ENCODE data around the gene ZNF548. TPM values are rescaled to one million over a fixed set of nuclear protein-coding genes. Genes with fewer than 3 reads are reported as not detected.
A peak's percentile ranks its signal among the peaks of the same experiment; 100 is the strongest.

The ZNF548 gene
- total and polyA plus RNA-seq, 7 donors = 3.2 to 12.1 (median 5.8) TPM

DNA sequence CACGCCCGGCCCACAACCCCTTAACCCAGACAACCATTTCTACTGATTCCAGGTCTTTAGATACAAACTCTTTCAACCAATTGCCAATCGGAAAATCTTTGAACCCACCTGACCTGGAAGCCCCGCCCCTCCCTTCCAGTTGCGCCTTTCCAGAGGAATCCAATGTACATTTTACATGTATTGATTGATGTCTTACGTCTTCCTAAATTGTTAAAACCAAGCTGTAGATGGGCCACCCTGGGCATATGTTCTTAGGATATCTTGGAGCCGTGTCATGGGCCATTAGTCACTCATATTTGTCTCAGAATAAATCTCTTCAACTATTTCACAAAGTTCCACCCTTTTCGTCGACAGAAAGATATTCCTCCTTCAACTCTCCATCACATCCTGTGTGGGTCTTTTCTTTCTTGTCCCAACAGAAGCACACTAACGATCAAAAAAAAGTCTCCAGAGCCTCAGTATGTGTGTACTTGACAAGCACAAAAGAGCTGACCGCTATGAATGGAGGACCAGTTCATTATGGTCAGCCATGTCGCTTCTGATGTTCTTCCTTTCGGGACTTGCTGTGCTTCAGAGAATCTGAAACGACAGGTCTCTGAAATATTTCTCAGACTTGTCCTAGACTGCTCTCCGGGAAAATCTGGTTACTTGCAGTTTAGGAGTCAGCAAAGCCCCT lies 44.9 kb downstream of the ZNF548 start:
- peaks cover 7% of the 10 kb centered on the region for H3K4me1 ChIP-seq
- H3K9me3 ChIP-seq = no peaks in the 10 kb centered on the region
- 28 to 37% (median 28%) methylated on average over 15 of the region's 15 CpGs for WGBS, 3 donors
- H3K36me3 ChIP-seq (ENCODE audit: insufficient read depth in 1 of 2, low read depth in 1 of 2) = peaks cover 2 to 16% of the 10 kb centered on the region in 2 donors
- no peak for DNase-seq
- H3K27me3 ChIP-seq (ENCODE audit: insufficient read depth in 3 of 3, low read length in 2 of 3) = no peaks in the 10 kb centered on the region
- intact Hi-C loops (cut with DNase I) = loop anchor here in 1 of 2 donors (10.0 kb wide), 1 partner anchor 50 kb away; the partner anchor contains the start of gene ZNF419
- TF ChIP-seq CTCF (IDR thresholded peaks at IDR 0.05) = no peak
- H3K27ac ChIP-seq = peak overlapping the region; percentile 38
- peak overlapping the region; percentile 93 for H3K4me3 ChIP-seq
- ATAC-seq = peak in 2 of 4 donors; percentile 17 to 41

DNA sequence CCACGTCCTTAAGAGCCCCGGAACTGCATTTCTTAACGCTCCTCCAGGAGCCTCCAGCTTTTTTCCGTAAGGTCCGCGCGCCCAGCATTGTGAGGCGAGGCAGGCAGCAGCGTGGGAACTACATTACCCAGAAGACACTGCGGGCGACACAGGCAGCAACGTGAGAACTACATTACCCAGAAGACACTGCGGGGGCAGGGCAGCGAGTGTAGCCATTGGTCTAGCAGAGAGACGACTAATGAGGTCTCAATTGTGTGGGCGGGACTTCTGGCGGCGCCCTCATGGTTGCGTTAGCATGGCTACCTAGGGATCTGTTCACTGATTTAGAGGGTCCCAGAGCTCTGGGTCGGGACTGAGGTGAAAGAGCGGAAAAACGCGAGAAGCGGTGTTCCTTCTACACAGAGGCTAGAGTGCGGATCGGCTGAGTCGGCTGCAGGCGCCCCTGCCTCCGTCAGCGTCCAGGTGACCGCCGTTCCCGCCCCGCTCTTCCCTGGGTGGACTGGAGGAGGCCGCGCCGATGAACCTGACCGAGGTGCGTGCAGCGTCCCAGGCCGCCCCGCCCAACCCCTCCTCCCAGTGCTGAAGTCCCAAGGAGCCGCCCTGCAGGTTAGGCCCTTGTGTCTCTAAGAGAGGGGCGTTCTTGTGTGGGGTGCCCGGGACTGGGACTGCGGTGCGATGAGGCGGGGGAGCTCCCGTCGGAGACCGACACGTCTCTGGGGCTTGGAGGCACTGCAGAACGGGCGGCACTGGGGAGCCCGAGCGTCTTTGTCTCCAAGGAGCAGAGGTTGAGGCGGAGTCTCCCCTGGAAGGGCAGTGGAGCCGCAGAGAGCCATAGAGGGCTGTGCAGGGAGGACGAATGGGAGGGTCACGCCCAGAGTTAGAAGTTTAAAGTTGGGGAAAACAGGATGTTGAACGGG lies 45.7 kb downstream of the ZNF548 start, which contains the start of gene ZNF749:
ZNF749 (plus strand) TSS at position 264 of the 917 bp plus-strand sequence; CDS start at position 518, 254 bp downstream.
- Histone ChIP-seq H3K27ac (peak within 1 kb of the TSS; percentile 38), H3K27me3 (ENCODE audit: insufficient read depth in 3 of 3, low read length in 2 of 3) (no peaks in the 10 kb centered on the region), H3K4me1 (peaks cover 7% of the 10 kb centered on the region), H3K9me3 (no peaks in the 10 kb centered on the region), H3K36me3 (ENCODE audit: insufficient read depth in 1 of 2, low read depth in 1 of 2) (peaks cover 2 to 16% of the 10 kb centered on the region in 2 donors), H3K4me3 (peak within 1 kb of the TSS; percentile 93)
- DNase-seq (peak; percentile 97 to 98), ATAC-seq (peak; percentile 100)
- 0% methylated on average over 46 to 61 of the region's 61 CpGs for WGBS, 3 donors
- TF ChIP-seq CTCF (IDR thresholded peaks at IDR 0.05) = no peak
- intact Hi-C loops (cut with DNase I) = loop anchor here in 1 of 2 donors (10.0 kb wide), 1 partner anchor 49 kb away; the partner anchor contains the start of gene ZNF419

DNA sequence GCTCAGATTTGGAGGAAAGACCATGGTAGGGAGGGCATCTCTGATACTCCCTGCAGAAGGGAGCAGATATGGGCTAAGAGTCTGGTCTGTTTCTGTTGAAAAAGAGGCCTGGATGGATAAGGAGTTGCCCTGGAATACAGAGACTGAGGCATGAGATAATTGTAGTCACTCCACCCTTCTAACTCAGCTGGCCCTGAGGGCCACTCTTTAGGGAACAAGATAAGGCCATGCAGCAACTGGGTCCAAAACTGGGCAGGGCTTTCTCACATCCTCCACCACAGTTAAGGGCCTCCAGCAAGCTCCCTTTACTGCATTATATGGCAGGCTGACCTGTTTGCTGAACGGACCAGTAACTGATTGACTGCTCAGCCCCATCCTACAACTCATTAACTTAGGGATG lies 46.8 kb downstream of the ZNF548 start:
- ATAC-seq (no peak), DNase-seq (no peak)
- H3K36me3 ChIP-seq (ENCODE audit: insufficient read depth in 1 of 2, low read depth in 1 of 2) = peaks cover 2 to 16% of the 10 kb centered on the region in 2 donors
- intact Hi-C loops (cut with DNase I) = loop anchor here in 1 of 2 donors (10.0 kb wide), 1 partner anchor 48 kb away; the partner anchor contains the start of gene ZNF419
- H3K27ac ChIP-seq = no peak overlapping the region
- no peaks in the 10 kb centered on the region for H3K9me3 ChIP-seq
- H3K4me3 ChIP-seq = peak overlapping the region; percentile 93
- WGBS, 3 donors = 66 to 84% (median 74%) methylated on average over 1 of the region's 1 CpG
- H3K4me1 ChIP-seq = peaks cover 7% of the 10 kb centered on the region
- TF ChIP-seq CTCF (IDR thresholded peaks at IDR 0.05) = no peak
- H3K27me3 ChIP-seq (ENCODE audit: insufficient read depth in 3 of 3, low read length in 2 of 3) = no peaks in the 10 kb centered on the region

DNA sequence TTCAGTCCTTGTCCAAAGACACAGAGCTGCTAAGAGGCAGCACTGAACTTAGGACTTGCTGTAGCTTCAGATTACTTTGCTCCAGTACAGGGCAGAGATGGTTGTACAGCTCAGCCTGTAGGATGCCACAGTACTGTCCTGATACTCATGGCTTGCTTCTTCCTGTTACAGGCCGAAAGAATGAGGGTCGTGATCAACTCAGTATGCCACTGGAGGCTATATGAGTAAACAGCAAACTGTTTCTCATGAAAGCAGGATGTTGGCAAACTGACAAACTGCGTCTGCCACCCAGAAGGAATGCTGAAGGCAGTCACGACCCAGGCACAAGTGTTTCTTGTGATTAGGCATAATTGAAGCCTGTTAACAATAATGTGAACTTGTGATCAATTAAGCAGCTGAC lies 48.3 kb downstream of the ZNF548 start:
- DNase-seq (no peak), ATAC-seq (no peak)
- no peaks in the 10 kb centered on the region for H3K27me3 ChIP-seq (ENCODE audit: insufficient read depth in 3 of 3, low read length in 2 of 3)
- H3K9me3 ChIP-seq = peaks cover 4% of the 10 kb centered on the region
- no peak overlapping the region for H3K4me3 ChIP-seq
- H3K27ac ChIP-seq = no peak overlapping the region
- TF ChIP-seq CTCF (IDR thresholded peaks at IDR 0.05) = no peak
- intact Hi-C loops (cut with DNase I) = loop anchor here in 1 of 2 donors (10.0 kb wide), 1 partner anchor 47 kb away; the partner anchor contains the start of gene ZNF419
- peaks cover 7% of the 10 kb centered on the region for H3K4me1 ChIP-seq
- WGBS, 3 donors = 55 to 71% (median 64%) methylated on average over 4 of the region's 4 CpGs
- H3K36me3 ChIP-seq (ENCODE audit: insufficient read depth in 1 of 2, low read depth in 1 of 2) = peaks cover 2 to 17% of the 10 kb centered on the region in 2 donors
